Mucosa of descending colon (tissue), 3 donors: Measurements from ENCODE around the gene UGT1A10. TPM values are rescaled to one million over a fixed set of nuclear protein-coding genes. Genes with fewer than 3 reads are reported as not detected.

Experiments used
- ATAC-seq: fragments of 200-7000 bp; cut with Tn5 transposase; one replicate; pipeline ENCODE4 v1.9.1; 2020; ENCODE audit warnings: mild to moderate bottlenecking, moderate library complexity
- DNase-seq, 3 donors: peaks; one replicate each; pipeline ENCODE4 v3.0.0-alpha.2; 2020
- H3K36me3 ChIP-seq: fragments of 200-600 bp; one replicate; pipeline ENCODE4 v1.8.0; 2021; ENCODE audit warnings: low read depth, mild to moderate bottlenecking
- H3K4me1 ChIP-seq: fragments of 200-600 bp; one replicate; pipeline ENCODE4 v1.8.0; 2021; ENCODE audit warnings: low read depth, mild to moderate bottlenecking
- H3K4me3 ChIP-seq: fragments of 200-600 bp; one replicate; pipeline ENCODE4 v1.8.0; 2021; ENCODE audit warnings: mild to moderate bottlenecking
- H3K9me3 ChIP-seq: fragments of 200-600 bp; one replicate; pipeline ENCODE4 v1.8.0; 2021; ENCODE audit warnings: mild to moderate bottlenecking
- CTCF ChIP-seq: fragments of 200-600 bp; IDR thresholded peaks from one replicate; pipeline ENCODE4 v1.8.0; 2022; ENCODE audit warnings: antibody characterized with exemption, mild to moderate bottlenecking
- intact Hi-C, 2 donors: fragments of 100-400 bp; cut with DNase I in 1 of 2; cut with micrococcal nuclease in 1 of 2; formaldehyde crosslinking; loops; one replicate each; pipeline versions ENCODE4 v1.11.0 to v1.11.1; 2022; cut with DNase I, micrococcal nuclease
- total RNA-seq, 3 donors: library from RNA; stranded (reverse); fragmentation: NEBNext Ultra II Directional in 2 of 3; extraction: Animal tissue kit (Norgen Biotek cat#: 25700) in 2 of 3; gene quantifications; one replicate each; pipeline versions ENCODE4 v1.2.1 to v1.2.4, GENCODE V29; 2021 to 2023
- donor health status: DM: no; HTN: no; CAD: no; lungs with moderate emphysema.
- donor health status: DM: no; HTN: no; CAD: no.
- donor health status: DM: no; HTN: yes; CAD: no.

UGT1A10 gene
- total RNA-seq, 3 donors from 2014 or later, result 42.0 to 116 (median 43.9) TPM

DNA sequence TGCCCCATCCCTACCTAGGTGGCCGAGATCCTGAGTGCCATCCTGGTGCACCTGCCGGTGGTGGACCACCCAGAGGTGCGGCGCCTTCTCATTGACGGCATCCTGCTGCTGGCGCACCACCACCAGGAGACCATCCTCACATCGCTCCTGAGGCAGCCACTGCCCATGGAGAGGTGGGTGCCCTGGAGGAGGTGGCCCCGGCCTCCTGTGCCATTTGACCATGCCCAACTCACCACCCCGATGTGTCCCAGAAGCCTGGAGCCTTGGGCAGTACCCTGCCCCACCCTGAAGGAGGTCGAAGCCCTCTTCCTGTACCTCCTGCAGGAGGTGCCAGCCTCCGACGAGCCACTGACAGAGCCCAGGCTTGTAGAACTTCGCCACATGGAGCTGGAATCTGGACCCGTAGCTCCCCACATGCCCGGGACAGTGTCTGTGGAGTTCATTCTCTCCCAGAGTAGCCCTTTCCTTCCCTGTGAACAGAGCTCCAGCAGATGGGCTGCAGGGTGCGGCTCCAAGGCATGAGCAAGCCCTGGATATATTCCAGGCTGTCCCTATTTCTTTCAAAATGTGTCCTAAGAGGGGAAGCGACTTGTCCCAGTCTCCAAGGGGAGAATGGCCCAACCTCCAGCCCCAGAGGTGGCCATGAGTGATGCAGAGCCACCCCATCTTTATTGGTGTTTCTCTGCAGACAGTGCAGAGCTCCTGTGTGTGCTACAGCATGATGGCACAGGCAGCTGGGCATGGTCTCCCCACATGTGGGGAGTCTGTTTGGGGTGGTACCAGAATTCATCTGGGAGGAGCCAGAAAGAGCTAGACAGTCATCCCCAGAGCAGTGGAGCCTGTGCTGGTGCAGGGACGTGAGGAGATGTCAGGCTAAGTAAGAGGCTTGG, 183.9 kb downstream of the UGT1A10 start:
- no peak for TF ChIP-seq CTCF
- no peaks in the 10 kb centered on the region for H3K36me3 ChIP-seq
- no peak for ATAC-seq
- no peaks in the 10 kb centered on the region for H3K9me3 ChIP-seq
- intact Hi-C loops, result no loop called here
- DNase-seq, result no peak
- no peaks in the 10 kb centered on the region for H3K4me1 ChIP-seq
- H3K4me3 ChIP-seq, result no peak overlapping the region

- no peak for DNase-seq
- intact Hi-C loops, result no loop called here
- Histone ChIP-seq H3K4me3 (no peak overlapping the region), H3K4me1 (no peaks in the 10 kb centered on the region), H3K36me3 (no peaks in the 10 kb centered on the region), H3K9me3 (no peaks in the 10 kb centered on the region)
- ATAC-seq, result no peak
- no peak for TF ChIP-seq CTCF
Measured at GRCh38 chr2:233820774-233821105, 184.5 kb downstream of the UGT1A10 start.

- TF ChIP-seq CTCF, result no peak
- no peaks in the 10 kb centered on the region for H3K4me1 ChIP-seq
- no peak overlapping the region for H3K4me3 ChIP-seq
- intact Hi-C loops, result no loop called here
- no peaks in the 10 kb centered on the region for H3K36me3 ChIP-seq
- no peaks in the 10 kb centered on the region for H3K9me3 ChIP-seq
- no peak for ATAC-seq
- DNase-seq, result no peak
Measured at GRCh38 chr2:233821196-233821595, 184.9 kb downstream of the UGT1A10 start.

GRCh38 chr2:233821709-233822100, 185.5 kb downstream of the UGT1A10 start:
- TF ChIP-seq CTCF, result no peak
- Histone ChIP-seq H3K9me3 (no peaks in the 10 kb centered on the region), H3K4me1 (no peaks in the 10 kb centered on the region), H3K36me3 (no peaks in the 10 kb centered on the region), H3K4me3 (no peak overlapping the region)
- DNase-seq (no peak), ATAC-seq (no peak)
- intact Hi-C loops, result no loop called here

DNA sequence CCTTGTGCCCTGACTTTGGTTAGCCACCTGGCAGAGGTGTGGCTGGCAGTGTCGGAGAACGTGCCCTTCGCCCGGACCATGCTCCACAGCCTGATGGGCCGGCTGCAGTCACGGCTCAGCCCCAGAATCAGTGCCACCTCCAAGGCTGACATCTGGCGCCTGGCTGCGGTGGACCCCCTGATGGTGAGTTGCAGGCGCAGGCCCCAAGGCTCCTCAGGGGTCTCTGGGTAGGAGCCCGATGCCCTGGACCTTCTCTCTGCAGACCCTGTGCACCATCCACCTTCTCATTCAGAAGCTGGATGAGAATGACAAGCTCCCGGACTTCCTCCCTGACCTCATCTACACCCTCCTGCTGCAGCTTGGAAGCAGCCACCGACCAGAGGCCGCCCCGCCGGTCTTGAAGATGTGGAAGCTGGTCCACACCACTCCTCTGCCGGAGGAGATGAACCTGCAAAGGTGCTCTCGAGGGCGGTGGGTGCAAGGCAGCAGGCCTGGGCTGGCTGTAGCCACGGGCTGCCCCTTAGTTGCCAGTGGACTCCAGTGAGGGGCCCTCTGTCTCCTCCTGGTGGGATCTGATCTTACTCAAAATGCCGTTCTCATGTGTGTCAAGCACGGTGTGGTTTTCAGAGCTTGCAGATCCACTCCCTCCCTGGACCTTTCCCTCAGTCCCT, 186.0 kb downstream of the UGT1A10 start:
- intact Hi-C loops, result no loop called here
- Histone ChIP-seq H3K36me3 (no peaks in the 10 kb centered on the region), H3K9me3 (no peaks in the 10 kb centered on the region), H3K4me1 (no peaks in the 10 kb centered on the region), H3K4me3 (no peak overlapping the region)
- ATAC-seq, result no peak
- TF ChIP-seq CTCF, result no peak
- DNase-seq, result no peak

Other genes starting within 250 kb of the UGT1A10 start
- 10 to 100 TPM; 30.6 to 32.7 (median 31.2) TPM for gene USP40, start 69.7 kb upstream of the UGT1A10 start, total RNA-seq
- gene UGT1A8, start 18.8 kb upstream of the UGT1A10 start, total RNA-seq, result 10 to 100 TPM in 2 of 3 donors, 1 to 10 TPM in 1; 7.4 to 34.2 (median 12.2) TPM
- 10 to 100 TPM in 1 of 3 donors, 1 to 10 TPM in 2; 3.6 to 11.4 (median 4.0) TPM for gene UGT1A9, start 35.5 kb downstream of the UGT1A10 start, total RNA-seq
- gene UGT1A7, start 45.5 kb downstream of the UGT1A10 start, total RNA-seq, result 10 to 100 TPM in 1 of 3 donors, 1 to 10 TPM in 2; 5.4 to 19.5 (median 5.9) TPM
- gene UGT1A6, start 56.4 kb downstream of the UGT1A10 start, total RNA-seq, result 10 to 100 TPM in 1 of 3 donors, 1 to 10 TPM in 2; 8.5 to 19.3 (median 8.7) TPM
- gene UGT1A5, start 76.5 kb downstream of the UGT1A10 start, total RNA-seq, result 1 to 10 TPM; 2.1 to 6.5 (median 2.4) TPM
- gene UGT1A4, start 82.3 kb downstream of the UGT1A10 start, total RNA-seq, result 1 to 10 TPM; 2.4 to 7.0 (median 2.9) TPM
- gene UGT1A3, start 92.6 kb downstream of the UGT1A10 start, total RNA-seq, result 1 to 10 TPM; 2.6 to 4.7 (median 2.7) TPM
- gene UGT1A1, start 123.8 kb downstream of the UGT1A10 start, total RNA-seq, result 1 to 10 TPM; 4.0 to 7.0 (median 4.9) TPM
- gene MROH2A, start 141.9 kb downstream of the UGT1A10 start, total RNA-seq, result under 1 TPM in 1 of 3 donors, not detected in 2; 0.20 TPM
- gene HJURP, start 218.1 kb downstream of the UGT1A10 start, total RNA-seq, result 1 to 10 TPM; 1.7 to 9.8 (median 3.6) TPM